ENCODE results near the gene FAIM2.
"Not testable (repeated sequence)": the region's sequence is repeated elsewhere in the genome, so short reads cannot be mapped to it uniquely, and the experiment has no call there.

The FAIM2 gene

DNA sequence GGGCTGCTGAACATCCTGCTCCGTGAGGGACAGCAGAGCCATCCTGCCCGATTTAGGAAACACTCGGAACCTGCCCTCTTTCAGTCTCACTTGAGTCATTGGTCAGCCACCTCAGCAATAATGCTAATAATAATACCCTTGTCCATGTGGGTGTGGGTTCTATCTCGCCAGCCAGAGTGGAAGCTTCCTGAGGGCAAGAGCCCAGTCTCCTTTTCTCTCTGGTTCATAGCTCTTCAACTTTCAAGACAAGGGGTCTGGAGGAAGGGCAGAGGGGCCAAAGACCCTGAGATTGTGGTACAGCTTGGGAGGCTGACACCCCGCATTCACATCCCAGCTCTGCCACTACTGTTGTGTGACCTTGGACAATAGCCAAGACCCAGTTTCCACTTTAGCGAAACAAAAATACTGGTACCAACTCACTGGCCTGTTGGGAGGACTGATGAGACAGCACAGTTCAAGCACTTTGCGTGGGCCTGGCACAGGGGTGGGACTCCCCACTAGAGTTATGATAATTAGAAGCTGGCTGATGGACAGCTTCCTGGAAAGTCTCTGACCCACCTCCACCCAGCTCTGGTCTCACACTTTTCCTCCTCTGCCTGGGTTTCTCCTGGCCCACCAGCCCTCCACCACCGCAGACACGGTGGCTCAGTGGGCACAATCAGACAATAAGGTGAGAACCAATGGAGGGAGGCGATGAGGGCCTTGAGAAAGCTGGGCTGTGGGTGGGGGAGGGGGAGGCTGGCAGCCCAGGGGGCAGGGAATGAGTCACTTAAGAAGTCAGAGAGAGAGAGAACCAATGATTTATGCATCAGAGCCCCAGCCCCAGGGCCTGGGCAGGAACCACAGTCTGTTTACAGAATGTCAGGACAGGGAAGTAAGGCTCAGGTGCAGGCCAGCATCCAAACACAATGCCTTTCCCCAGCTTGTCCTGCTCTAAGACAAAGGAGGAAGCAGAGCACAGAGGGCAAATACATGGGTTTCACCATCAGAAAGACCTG, 9.6 kb downstream of the FAIM2 start:
- DNase-seq (ENCODE audit: low spot score) = no peak

DNA sequence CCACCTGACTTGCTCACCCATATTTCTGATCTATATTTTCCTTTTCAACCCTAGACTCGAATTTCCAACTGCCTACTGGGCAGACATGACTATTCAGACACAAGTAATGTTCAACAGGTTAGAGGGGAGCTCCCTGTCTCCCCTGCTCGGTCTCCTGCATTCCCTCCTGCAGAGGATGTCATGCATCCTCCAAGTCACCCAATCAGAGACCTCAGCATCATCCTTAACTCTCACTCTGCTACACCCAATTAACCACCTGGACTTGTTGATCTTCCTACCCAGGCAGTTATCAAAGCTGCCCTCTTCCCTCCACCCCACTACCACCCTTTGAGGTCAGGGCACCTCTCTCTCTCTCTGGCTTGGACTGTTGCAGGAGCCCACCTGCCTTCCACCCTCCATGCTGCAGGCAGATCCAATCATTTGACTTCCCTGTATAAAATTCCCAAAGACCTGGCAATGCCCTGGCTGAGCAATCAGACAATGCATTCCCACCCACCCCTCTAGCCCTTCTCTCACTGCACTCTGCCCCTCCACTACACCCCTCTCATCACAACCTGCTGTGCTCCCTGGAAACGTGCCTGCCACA, 10.9 kb downstream of the FAIM2 start:
- DNase-seq (ENCODE audit: low spot score) = no peak

DNA sequence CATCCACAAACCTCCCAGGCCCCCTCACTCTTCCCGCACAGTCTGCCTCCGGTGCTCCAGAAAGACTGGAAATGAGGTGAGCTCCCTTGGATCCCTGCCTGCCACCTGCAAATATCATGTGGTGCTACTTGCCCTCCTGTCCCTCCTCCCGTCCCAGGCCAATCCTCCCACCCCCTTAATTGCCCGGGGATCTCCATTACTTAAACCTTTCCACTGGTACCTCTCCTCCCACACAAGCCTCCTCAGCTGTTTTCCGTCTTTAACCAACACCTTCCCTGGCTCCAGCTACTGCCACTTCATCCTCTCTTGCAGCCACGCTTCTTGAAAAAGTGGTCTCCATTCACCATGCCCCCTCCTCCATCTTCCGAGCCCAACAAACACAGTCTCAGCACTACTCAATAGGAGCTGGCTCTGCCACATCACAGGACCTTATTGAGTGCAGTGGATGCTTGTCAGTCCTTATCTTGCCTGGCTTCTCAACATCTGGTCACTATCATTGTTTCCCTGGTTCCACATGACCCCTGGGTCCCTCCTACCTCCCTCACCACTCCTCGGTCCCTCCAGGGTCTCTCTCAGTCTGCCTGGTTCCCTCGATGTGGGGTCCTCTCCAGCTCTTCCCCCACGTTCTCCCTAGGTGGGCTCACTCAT, 11.5 kb downstream of the FAIM2 start:
- DNase-seq (ENCODE audit: low spot score) = no peak

DNA sequence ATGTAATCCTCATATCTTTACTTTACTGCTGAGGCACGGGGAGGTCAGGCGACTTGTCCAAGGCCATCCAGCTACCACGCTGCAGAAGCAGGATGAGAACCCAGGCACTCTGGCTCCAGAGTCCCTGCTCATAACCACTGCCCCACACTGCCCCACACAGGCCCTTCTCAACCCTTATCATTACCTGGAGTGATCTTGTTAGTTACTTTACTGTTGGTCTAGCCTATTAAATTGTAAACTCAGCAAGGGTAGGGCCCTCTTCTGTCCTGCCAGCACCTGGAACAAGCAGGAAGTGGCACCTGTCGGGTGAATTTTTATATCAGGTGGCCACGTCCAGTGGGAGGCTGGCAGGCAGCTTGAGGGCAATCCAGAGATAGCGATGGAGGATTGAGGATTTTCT, 12.2 kb downstream of the FAIM2 start:
- DNase-seq (ENCODE audit: low spot score) = no peak

DNA sequence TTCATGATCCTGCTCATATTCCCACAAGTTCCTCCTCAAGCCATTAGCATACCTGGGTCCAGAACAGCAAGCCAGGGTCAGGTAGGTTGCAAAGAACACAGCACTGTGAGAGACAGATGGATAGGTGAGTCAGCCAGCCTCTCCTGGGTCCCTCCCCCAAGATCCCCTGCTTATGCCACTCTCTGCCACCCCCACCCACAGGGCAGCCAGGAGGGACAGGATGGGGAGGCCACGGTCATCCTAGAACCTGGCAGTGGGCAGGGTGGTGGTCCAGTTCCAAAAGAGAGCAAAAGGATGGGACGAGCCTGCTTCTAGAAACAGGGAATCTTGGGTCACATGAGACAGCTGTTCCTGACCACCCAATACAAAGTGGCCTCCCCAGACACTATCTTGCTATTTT, 12.7 kb downstream of the FAIM2 start:
- no peak for DNase-seq (ENCODE audit: low spot score)

DNA sequence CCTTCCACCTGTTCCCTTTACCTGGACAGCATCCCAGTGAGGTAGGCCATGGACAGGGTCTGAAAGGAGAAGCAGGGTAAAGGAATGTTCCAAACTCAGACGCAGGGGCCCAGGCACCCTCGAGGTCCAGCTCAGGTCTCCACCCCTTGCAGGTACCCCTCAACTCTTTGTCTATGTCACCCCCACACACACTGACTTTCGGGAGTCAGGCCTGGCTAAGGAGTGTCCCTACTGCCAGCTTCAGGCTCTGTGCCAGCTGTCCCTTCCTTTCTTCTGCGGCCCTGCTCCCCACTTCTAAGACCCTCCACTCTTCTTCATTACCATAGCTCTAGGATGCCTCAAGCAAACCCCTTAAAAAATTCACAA, 13.6 kb downstream of the FAIM2 start:
- DNase-seq (ENCODE audit: low spot score) = no peak

DNA sequence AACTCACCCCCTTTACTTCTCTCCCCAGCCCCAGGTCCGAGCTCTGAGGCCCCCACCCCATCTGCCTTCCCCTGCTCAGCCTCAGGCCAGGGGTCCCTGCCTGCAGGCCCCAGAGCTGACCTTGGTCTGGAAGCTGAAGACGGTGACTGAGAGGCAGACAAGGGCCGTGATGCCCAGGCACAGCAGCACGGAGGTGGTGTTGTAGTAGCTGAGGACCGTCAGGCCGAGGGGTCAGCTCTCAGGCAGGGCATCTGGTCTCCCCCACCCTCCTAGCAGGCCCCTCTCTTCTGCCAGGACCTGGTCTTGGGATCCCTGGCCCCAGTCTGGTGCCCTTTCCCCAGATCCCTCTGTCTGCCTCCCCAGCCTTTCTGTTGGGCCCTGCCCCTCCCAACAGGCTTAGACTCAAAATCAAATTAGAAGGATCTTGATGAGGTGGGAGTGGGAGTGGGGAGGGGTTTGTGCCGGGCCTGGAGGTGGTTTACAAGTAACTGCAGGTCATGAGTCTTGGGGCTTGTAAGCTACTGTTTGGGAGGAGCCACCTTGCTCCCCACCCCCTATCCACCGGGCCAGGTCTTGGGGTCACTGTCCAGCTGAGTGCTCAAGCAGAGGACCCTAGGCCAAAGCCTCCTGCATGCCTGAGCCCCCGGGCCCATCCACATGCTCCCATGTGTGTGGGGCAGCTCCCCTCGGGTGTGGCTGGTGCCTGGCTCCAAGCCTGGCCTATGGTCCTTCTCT, 14.2 kb downstream of the FAIM2 start:
- no peak for DNase-seq (ENCODE audit: low spot score)

DNA sequence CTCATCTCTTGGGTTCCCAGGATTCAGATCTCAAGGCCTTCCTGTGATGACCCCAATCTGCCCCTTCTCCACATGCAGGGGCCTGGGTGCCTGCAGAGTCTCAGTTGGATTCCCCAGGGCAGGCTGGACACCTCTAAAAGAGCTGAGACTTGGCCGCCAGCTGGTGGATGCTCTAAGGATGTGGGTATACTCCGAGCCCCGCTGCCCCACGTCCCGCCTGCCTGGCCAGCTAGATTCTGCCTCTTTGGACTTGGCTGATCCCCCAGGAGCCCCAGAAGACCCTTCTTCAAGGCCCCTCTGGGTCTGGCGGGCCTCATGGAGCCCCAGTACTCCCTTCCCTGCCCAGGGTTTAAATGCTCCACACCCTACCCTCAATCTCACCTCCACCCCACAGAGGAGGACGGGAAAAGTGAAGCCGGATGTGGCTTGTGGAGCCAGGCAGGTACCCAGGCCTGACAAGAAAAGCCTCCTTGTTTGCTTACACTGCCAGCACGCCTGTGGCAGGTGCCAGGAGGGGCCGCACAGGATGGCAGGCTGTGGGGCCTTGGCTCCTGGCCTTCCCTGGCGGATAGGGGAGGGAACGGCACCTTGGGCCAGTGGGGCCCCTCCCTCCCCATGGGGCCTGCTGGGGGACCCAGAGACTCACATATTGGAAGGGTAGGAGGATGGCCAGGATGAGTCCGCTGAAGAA, 15.1 kb downstream of the FAIM2 start:
- no peak for DNase-seq (ENCODE audit: low spot score)

DNA sequence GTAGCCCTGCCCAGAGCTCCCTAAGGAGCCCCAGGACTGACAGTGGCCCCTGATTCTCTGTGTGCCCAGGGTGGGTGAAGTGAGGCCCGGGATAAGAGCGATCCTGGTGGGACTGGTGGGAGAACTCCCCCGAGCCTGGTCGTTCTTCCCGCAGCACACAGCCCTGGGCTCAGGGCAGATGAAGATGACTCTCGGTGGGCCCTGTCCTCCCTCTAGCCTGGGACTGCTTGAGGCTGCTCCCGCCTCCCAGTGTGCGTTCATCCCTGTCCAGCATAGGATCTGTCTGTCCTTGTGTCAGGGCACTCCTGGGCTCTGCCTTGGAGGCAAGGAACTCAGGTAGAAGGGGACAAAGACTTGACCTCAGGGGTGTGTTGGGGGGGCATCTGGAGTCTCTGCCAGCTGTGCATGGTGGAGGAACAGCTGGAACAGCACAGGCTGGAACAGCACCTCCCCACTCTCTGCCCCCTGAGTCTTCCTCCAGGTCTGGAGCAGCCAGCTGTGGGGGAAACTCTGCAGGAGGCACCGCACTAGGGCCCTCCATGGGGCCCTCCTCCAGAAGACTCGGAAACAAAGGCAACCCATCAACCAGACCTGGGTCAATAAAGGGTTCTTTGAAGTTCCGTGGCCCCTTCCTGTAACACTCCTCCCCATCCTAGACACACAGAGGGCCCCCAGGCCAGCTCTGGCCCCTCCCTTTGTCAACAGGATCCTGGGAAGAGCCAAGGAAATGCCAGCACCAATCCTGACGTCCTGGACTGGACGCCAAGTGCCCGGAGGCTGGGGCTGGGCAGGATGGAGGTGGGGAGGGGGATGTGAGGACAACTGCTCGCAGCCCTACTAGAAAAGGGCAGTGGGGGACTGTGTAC, 15.9 kb downstream of the FAIM2 start:
- no peak for DNase-seq (ENCODE audit: low spot score)

DNA sequence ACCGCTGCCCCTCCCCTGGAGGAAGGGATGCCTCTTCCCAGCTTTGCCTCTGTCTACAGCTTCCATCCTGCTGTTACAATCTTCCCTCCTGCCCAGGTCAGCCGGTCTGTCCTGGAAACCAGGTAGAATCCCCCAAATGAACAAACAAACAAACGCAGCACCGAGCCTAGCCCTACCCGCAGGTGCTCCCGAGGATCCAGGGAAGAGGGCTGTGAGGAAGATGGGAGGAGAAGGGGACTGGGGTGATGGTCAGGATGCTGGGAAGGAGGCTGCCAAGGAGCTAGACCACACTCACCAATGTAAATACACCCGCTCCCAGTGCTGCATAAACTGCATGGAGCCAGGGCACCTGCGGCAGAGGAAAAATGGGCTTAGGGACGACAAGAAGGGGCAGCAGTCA, 16.6 kb downstream of the FAIM2 start:
- DNase-seq (ENCODE audit: low spot score) = no peak

DNA sequence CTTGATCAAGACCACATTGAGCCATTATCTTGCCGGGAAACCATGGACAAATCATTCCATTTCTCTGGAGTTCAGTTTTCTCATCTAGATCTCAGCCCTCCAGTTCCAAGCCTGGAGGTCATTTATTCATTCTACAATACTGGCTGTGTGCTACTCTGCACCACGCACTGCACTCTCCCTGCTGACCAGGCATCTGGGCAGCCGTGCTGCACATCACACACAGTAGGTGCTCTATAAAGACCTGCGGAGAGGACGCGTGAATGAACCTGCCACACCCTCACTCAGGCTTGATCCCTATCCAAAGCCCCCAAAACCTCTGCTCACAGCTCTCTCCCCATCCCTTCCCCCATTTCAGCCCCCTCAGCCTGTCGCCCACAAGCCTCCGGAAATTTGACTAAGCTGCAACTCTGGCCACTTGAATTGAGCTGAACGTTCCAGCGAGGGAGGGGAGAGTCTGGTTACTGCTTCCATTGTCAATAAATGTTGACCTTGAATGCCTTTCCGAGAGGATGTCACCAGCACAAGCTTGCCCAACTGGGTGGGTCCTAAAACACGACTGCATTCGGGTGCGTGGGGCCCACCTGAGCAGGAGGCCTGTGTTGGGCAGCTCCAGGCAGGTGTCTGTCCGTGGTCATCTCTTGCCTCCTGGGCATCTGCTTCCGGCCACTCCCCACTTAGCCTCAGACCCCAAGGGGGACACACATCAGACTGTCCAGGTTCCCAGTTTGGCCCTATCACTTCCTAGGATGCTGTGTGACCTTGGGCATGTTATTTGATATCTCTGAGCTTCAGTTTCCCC, 17.8 kb downstream of the FAIM2 start:
- DNase-seq (ENCODE audit: low spot score) = no peak

DNA sequence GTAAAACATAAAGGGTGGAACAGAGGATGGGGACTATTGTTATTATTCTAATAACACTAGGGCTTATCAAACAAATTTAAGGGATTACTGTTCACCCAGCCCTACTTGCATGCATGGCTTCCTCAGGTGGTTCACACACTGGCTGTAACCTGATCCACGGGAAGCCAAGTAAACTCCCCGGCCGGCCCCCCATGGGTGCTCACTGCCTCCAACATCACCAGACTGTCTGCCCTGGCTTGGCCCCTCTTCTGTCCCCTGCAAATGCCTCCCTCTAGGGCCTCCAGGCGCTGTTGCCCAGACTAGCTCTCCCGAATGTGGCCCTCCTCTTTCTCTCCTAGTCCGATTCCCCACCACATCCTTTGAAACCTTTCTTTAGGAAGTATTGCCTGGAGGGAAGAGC, 18.6 kb downstream of the FAIM2 start:
- no peak for DNase-seq (ENCODE audit: low spot score)

DNA sequence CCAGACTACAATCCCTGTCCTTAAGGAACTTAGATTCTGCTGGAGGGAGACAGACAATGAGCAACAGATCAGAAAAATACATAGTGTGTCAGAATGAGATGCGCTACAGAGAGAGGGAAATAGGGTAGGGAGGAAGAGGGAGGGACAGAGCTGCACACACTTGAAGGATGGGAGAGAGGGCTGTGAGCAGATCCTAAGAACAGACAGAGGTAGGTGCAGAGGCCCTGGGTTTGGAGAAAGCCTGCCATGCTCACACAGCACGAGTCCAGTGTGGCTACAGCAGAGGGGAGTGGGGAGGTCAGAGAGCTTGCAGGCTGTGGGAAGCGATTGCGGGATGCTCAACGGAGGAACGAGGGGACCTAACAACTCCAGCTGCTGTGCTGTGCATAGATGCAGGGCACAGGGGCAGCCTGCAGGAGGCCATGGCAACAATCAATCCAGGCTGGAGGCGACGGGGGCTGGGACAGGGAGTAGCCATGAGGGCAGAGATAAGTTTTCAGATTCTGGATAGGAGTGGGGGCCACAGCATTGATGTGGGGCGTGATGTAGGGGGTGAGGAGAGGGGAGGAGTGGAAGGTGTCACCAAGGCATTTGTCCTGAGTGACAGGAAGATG, 20.7 kb downstream of the FAIM2 start:
- no peak for DNase-seq (ENCODE audit: low spot score)

DNA sequence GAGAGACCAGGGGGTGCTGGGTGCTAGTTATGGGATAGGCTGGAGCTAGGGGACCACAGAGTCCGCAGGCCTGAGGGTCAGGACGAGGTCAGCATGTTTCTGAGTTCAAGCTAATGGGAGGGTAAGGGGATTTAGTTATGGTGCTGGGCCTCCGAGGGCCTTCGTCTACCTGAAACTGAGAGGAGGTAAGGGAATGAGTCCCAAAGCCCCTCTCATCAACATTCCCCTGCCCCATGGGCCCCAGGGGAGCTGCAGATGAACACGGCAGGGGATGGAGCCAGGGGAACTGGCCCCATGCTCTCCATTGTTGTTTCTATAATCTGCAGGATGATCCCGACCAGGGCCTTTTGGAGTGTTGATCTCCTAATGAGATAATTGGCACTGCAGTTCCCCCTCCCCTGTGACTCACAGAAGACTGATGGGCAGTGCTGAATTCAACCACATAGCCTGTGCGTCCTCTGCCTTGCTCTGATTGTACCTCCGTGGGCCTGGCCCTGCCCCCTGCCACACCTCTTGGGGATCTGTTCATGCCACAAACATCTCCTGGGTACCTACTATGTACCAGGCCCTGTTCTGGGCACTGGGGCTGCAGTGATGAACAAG, 21.4 kb downstream of the FAIM2 start:
- DNase-seq (ENCODE audit: low spot score) = no peak

DNA sequence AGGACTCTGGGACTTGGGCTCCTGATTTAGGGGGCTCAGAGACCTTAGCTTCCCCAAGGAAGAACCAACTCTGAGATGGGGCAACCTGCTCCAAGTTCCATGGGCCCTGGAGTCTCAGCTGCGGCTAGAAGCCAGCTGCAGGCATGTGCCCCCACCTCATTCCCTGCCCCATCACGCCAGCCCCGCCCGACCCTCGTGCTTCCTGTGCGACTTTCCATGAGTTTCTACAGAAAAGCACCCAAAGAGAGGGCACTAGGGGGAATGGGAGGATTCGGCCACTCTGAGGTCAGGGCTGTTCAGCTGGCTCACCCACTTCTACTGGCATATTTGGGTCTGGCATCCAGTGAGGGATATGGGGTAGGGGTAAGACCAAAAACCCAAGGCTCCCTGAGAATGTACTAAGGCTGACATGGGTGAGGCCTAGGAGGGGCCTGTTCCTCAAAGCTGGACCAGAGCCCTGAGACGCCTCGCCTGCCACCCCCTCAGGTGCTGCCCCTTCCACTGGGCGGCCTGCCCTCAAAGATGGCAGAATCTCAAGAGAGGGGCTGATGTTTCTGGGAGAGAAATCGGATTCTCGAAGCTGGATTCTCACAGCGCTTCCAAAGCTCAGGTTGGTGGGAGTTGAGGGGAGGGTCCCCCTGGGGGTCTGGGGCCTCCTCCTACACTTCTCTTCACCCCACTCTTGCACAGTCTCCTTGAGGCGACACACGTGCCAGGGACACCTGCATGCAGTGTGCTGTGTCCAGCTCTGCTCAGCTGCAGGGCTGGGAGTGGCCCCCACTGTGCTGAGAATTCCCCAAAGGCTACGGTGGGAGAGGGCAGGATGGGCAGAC, 22.1 kb downstream of the FAIM2 start:
- no peak for DNase-seq (ENCODE audit: low spot score)

DNA sequence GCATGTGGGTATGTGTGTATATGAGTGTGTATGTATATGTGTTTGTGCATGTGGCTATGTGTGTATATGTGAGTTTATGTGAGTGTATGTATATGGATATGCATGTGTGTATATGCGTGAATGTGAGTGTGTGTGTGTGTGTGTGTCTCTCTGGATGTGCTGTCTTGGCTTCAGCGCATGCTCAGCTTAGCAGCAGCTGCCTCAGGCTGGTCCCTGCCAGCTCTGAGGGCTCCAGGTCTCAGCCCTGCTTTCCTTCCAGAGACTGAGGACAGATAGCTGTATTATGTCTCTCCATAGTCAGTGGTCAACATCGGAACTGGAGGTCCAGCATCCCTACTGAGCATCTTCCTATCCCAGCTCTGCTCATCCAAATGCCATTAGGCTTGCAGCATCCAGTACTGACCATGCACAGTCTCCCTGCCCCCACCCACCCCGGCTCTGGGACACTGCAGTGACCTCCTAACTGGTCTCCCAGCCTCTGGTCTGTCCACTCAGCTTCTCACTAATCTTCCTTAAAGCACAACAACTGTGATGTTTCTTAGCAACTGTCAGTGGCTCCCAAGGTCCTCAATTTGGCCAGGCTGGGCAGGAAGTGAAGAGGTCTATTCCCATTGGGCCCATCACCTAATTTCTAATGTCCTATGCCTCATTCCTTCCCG, 22.8 kb downstream of the FAIM2 start:
- DNase-seq (ENCODE audit: low spot score) = no peak

DNA sequence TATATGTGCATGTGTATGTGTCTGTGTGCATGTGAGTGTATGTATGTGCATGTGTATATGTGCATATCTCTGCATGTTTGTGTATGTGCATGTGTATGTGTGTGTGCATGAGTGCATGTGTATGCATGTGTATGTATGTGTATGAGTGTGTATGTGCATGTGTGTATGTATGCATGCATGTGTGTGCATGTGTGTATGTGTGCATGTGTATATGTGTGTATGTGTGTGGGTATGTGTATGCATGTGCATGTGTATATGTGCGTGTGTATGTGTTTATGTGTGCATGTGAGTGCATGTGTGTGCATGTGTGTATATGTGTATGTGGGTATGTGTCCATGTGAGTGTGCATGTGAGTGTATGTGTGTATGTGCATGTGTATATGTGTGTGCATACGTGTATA, 24.6 kb downstream of the FAIM2 start:
- not testable (repeated sequence) for DNase-seq (ENCODE audit: low spot score)

DNA sequence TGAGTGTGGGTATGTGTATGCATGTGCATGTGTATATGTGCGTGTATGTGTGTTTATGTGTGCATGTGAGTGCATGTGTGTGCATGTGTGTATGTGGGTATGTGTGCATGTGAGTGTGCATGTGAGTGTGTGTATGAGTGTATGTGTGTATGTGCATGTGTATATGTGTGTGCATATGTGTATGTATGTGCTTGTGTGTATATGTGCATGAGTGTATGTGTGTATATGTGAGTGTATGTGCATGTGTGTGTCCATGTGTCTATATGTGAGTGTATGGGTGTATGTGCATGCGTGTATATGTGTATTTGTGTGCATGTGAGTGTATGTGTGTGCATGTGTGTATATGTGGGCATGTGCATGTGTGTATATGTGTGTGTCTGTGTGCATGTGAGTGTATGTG, 25.7 kb downstream of the FAIM2 start:
- DNase-seq (ENCODE audit: low spot score) = no peak
